Mammary epithelial cell (primary cell): ENCODE measurements around the gene SV2A.

Source experiments
- CTCF ChIP-seq, 2 donors: IDR thresholded peaks in 1 of 2; conservative IDR thresholded peaks in 1 of 2; 2 replicates each; pipeline ENCODE4 v1.5.1; 2011 to 2012; ENCODE audit warnings: inconsistent platforms in 2 of 2, low read length in 2 of 2, mild to moderate bottlenecking in 2 of 2, control low read depth in 1 of 2, low read depth in 1 of 2; ENCODE audit not compliant: insufficient read depth in 1 of 2; ENCODE audit errors: extremely low read depth in 1 of 2
- EZH2 ChIP-seq: IDR thresholded peaks from 2 replicates; pipeline ENCODE4 v1.6.1; 2012; ENCODE audit warnings: low read length, inconsistent platforms, borderline replicate concordance

GRCh38 chr1:149879556-149879955 is 38.1 kb downstream of the SV2A start:
- TF ChIP-seq CTCF (conservative IDR thresholded peaks at IDR 0.05 in 1 of 2, IDR thresholded peaks at IDR 0.05 in 1 of 2; ENCODE audit: extremely low read depth in 1 of 2, insufficient read depth in 1 of 2, low read depth in 1 of 2, low read length in 2 of 2) (no peak), EZH2 (no peak)
